RCC 7860 (cell line): ENCODE results near the gene PTPN4.

Source experiments
- DNase-seq: peaks from one replicate; pipeline ENCODE4 v3.0.0-alpha.2; 2015; ENCODE audit warnings: low spot score
- FAIRE-seq: peaks from 2 replicates; lab custom pipeline; 2012; peaks lifted over from hg19 to GRCh38; lab: Jason Lieb, UNC

Gene PTPN4

GRCh38 chr2:119849838-119850565 lies 90.3 kb downstream of the PTPN4 start:
- DNase-seq, result no peak
- no peak for FAIRE-seq

- DNase-seq (no peak), FAIRE-seq (no peak)
These were observed 92.5 kb downstream of the PTPN4 start for GRCh38 chr2:119852214-119852613.

- FAIRE-seq (no peak), DNase-seq (no peak)
These were observed 94.2 kb downstream of the PTPN4 start for GRCh38 chr2:119853777-119854399.

- DNase-seq (no peak), FAIRE-seq (no peak)
These were observed 96.8 kb downstream of the PTPN4 start for GRCh38 chr2:119856469-119856901.

GRCh38 chr2:119857742-119858141 lies 98.0 kb downstream of the PTPN4 start:
- no peak for DNase-seq
- FAIRE-seq, result no peak

- DNase-seq (no peak), FAIRE-seq (no peak)
These were observed 99.8 kb downstream of the PTPN4 start for GRCh38 chr2:119859528-119859927.

GRCh38 chr2:119860924-119861323 lies 101.2 kb downstream of the PTPN4 start:
- FAIRE-seq (no peak), DNase-seq (no peak)

GRCh38 chr2:119862127-119862889 lies 102.6 kb downstream of the PTPN4 start:
- DNase-seq (no peak), FAIRE-seq (no peak)

- DNase-seq, result peak; percentile 15
- FAIRE-seq, result no peak
These were observed 104.6 kb downstream of the PTPN4 start for GRCh38 chr2:119864318-119864717.

- DNase-seq, result no peak
- no peak for FAIRE-seq
These were observed 112.0 kb downstream of the PTPN4 start for GRCh38 chr2:119871725-119872124.

GRCh38 chr2:119873350-119874315 lies 113.9 kb downstream of the PTPN4 start:
- no peak for FAIRE-seq

GRCh38 chr2:119879502-119879901 lies 119.8 kb downstream of the PTPN4 start:
- DNase-seq (no peak), FAIRE-seq (peak; percentile 77)

More at GRCh38 chr2:119873350-119874315, 113.9 kb downstream of the PTPN4 start:
- DNase-seq, result no peak

- DNase-seq, result no peak
- no peak for FAIRE-seq
These were observed 129.0 kb downstream of the PTPN4 start for GRCh38 chr2:119888680-119889079.

GRCh38 chr2:119897736-119898395 lies 138.1 kb downstream of the PTPN4 start:
- FAIRE-seq (no peak), DNase-seq (no peak)

- no peak for FAIRE-seq
- no peak for DNase-seq
These were observed 141.3 kb downstream of the PTPN4 start for GRCh38 chr2:119901013-119901412.

GRCh38 chr2:119910566-119910965 lies 150.8 kb downstream of the PTPN4 start:
- no peak for FAIRE-seq
- no peak for DNase-seq

- FAIRE-seq (no peak), DNase-seq (no peak)
These were observed 154.5 kb downstream of the PTPN4 start for GRCh38 chr2:119914266-119914665.

GRCh38 chr2:119921825-119922224 lies 162.1 kb downstream of the PTPN4 start:
- FAIRE-seq, result no peak
- no peak for DNase-seq

GRCh38 chr2:119922699-119923098 lies 163.0 kb downstream of the PTPN4 start:
- DNase-seq (no peak), FAIRE-seq (no peak)

- no peak for FAIRE-seq
- no peak for DNase-seq
These were observed 169.8 kb downstream of the PTPN4 start for GRCh38 chr2:119929537-119929936.
